Measurements from ENCODE around the gene TEAD3. TPM values are rescaled to one million over a fixed set of nuclear protein-coding genes. Genes with fewer than 3 reads are reported as not detected.

The TEAD3 gene
- total RNA-seq, 2 experiments from 2014 or later = 1.4 to 1.5 TPM

DNA sequence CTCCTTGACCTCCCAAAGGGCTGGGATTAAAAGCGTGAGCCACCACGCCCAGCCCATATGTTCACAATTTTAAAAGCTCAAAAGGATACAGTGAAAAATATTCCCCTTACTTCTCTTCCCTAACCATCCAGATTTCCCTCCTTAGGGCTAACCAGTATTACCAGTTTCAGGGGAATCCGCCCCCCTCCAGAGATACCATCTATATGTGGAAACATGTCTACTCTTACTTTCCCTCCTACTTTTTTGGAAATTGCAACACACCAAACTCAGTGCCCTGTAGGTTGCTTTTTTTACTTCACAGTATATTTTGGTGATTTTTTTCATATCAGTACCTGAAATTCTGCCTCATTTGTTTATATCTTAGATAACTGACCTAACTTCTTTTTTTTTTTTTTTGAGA is 35.6 kb downstream of the TEAD3 start:
- no peaks in the 10 kb centered on the region for H3K27me3 Mint-ChIP-seq
- peaks cover 50% of the 10 kb centered on the region for H3K36me3 Mint-ChIP-seq (ENCODE audit: low read depth)
- DNase-seq (no peak), ATAC-seq (no peak)
- ChIA-PET POLR2A (no interaction called here), CTCF (interaction anchor here (0.6 kb wide), 1 partner anchor 116 kb away, joined by 5 read pairs; no protein-coding TSS in a partner anchor)
- no peaks in the 10 kb centered on the region for H3K9me3 Mint-ChIP-seq (ENCODE audit: low read depth)
- intact Hi-C loops (cut with DNase I, micrococcal nuclease) = no loop called here
- H3K27ac Mint-ChIP-seq = no peak overlapping the region
- H3K4me3 Mint-ChIP-seq = no peak overlapping the region
- no peaks in the 10 kb centered on the region for H3K4me1 Mint-ChIP-seq

DNA sequence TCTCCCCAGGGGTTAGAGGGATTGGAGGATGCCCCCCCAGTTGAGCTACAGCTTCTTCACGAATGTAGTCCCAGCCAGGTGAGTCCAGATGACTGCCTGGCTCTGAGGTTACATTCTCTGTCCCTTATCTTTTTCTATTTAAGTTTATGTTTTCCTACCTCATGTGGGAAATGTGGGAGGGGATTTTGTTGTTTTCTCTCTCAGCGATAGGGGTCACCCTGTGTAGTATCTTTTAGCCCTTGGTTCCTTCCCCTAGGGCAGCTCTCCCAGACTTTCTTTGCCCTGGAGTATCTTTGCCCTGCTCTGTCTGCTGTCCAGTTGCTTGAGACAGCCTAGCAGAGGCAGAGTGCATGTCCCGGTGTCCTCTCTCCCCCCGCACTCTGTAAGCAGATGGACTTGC is 39.0 kb downstream of the TEAD3 start:
- peaks cover 16% of the 10 kb centered on the region for H3K4me1 Mint-ChIP-seq
- ChIA-PET CTCF (interaction anchor here (1.0 to 4.7 kb wide), 2 partner anchors 9 to 93 kb away, joined by 3 to 23 read pairs; partner anchors contain the start of gene RPL10A), POLR2A (interaction anchor here (1.0 kb wide), 1 partner anchor 8 kb away, joined by 3 read pairs; no protein-coding TSS in a partner anchor)
- DNase-seq (no peak), ATAC-seq (no peak)
- no peak overlapping the region for H3K4me3 Mint-ChIP-seq
- H3K27ac Mint-ChIP-seq = no peak overlapping the region
- intact Hi-C loops (cut with DNase I, micrococcal nuclease) = no loop called here
- H3K9me3 Mint-ChIP-seq (ENCODE audit: low read depth) = no peaks in the 10 kb centered on the region
- H3K36me3 Mint-ChIP-seq (ENCODE audit: low read depth) = peaks cover 46% of the 10 kb centered on the region
- no peaks in the 10 kb centered on the region for H3K27me3 Mint-ChIP-seq

DNA sequence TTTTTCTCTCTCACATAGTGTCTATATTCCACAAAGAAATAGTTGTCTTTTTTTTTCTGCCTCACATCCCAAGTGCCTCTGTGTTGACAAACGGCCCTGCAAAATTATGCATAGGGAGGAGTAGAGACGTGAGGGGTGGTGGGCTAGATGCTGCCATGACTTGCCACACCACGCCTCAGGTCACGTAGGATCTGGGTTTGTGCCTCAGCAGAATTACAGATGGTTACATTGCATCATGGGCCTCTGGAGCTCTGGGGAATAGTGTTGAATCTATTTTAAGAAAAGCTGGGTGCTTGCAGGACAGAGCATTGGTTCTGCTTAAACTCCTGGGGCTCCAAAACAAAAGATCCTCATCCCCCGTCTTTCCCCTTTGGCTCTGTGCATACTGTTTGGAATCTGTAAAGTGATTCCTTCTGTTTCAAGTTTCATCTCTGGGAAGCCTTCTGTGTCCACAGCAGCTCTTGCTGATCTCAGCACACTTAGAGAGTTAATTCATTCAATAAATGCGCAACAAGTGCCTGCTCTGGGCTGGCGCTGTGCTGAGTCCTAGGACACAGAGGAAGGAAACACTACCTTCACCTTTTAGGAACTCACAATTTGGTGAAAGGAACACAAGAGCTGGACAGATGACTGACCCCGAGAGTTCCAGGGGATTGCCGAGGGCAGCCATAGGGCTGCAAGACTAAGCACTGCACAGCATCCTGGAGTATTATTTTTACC is 42.3 kb downstream of the TEAD3 start:
- peak overlapping the region; percentile 82 for H3K4me3 Mint-ChIP-seq
- H3K36me3 Mint-ChIP-seq (ENCODE audit: low read depth) = peaks cover 25% of the 10 kb centered on the region
- no peaks in the 10 kb centered on the region for H3K9me3 Mint-ChIP-seq (ENCODE audit: low read depth)
- DNase-seq = no peak
- H3K4me1 Mint-ChIP-seq = peaks cover 27% of the 10 kb centered on the region
- no peak for ATAC-seq
- intact Hi-C loops (cut with DNase I, micrococcal nuclease) = loop anchor here in 1 of 2 experiments (5.0 kb wide), 1 partner anchor 278 kb away; no protein-coding TSS in a partner anchor
- ChIA-PET POLR2A (interaction anchor here (0.8 kb wide), 1 partner anchor 107 kb away, joined by 5 read pairs; no protein-coding TSS in a partner anchor), CTCF (interaction anchor here (0.6 to 4.7 kb wide), 3 partner anchors 12 to 157 kb away, joined by 3 to 23 read pairs (median 8); partner anchors contain the start of genes DEF6 and RPL10A)
- no peaks in the 10 kb centered on the region for H3K27me3 Mint-ChIP-seq
- no peak overlapping the region for H3K27ac Mint-ChIP-seq

DNA sequence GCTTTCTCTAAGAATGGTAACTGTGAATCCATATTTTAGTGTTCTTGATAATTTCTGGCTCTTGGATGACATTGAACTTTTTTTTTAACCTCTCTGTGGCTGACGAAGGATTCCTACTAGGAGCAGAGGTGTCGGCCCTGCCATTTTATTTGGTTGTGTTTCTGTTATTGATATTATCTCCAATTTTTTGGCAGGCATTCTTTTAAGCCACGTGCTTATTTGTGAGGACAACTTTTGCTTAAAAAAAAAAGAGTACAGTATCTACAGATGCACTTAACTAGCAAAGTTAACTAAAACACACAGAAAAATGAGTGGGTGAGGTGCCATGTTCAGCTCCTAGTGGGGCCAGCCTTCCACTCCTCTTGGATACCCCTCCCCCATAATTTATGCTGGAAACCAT is 43.6 kb downstream of the TEAD3 start:
- no peak for DNase-seq
- intact Hi-C loops (cut with DNase I, micrococcal nuclease) = loop anchor here in 1 of 2 experiments (2.0 to 5.0 kb wide), 2 partner anchors 279 to 564 kb away; partner anchors contain the start of genes ANKS1A and TAF11
- H3K27ac Mint-ChIP-seq = no peak overlapping the region
- POLR2A ChIA-PET = interaction anchor here (1.4 kb wide), 1 partner anchor 15 kb away, joined by 7 read pairs; the partner anchor contains the start of gene RPL10A
- H3K9me3 Mint-ChIP-seq (ENCODE audit: low read depth) = no peaks in the 10 kb centered on the region
- CTCF ChIA-PET = interaction anchor here (0.9 to 8.4 kb wide), 5 partner anchors 13 to 155 kb away, joined by 3 to 181 read pairs (median 8); partner anchors contain the start of genes DEF6, PPARD and RPL10A
- ATAC-seq = no peak
- H3K4me3 Mint-ChIP-seq = peak overlapping the region; percentile 82
- peaks cover 18% of the 10 kb centered on the region for H3K36me3 Mint-ChIP-seq (ENCODE audit: low read depth)
- H3K27me3 Mint-ChIP-seq = no peaks in the 10 kb centered on the region
- peaks cover 30% of the 10 kb centered on the region for H3K4me1 Mint-ChIP-seq

DNA sequence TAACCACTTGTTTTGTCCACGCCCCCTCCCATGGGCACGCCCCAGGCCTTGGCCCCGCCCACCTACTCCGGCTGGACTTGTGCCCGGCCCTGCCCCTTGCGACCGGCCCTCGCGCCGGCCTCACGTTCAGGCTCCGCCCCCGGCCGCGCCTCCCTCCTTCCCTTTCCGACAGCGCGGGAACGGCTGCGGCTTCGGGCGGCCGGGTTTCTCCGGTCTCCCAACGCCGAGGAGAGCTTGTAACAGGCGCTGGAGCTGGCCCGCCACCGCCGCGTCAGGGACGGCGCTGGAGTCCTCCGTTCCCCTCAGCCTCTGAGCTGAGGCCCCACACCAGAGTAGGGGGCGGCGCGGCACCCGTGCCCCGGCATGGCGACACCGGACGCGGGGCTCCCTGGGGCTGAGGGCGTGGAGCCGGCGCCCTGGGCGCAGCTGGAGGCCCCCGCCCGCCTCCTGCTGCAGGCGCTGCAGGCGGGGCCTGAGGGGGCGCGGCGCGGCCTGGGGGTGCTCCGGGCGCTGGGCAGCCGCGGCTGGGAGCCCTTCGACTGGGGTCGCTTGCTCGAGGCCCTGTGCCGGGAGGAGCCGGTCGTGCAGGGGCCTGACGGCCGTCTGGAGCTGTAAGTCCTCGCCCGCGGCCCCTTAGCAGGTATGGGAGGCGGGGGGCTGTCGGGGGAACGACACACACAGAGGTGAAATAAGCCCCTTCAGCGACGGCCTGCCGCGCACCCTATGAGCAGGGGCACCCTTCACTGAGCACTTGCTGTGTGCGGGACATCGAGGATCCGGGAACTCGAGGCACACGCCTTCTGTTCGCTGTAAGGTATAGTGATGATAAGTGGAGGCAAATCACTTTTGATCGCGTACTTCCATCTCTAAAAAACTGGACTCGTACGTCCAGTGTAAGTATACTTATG is 44.4 kb downstream of the TEAD3 start, which contains the start of gene FANCE:
FANCE (plus strand) TSS at position 156 of the 908 bp plus-strand sequence; CDS start at position 364, 208 bp downstream.
- no peaks in the 10 kb centered on the region for H3K9me3 Mint-ChIP-seq (ENCODE audit: low read depth)
- H3K36me3 Mint-ChIP-seq (ENCODE audit: low read depth) = peaks cover 11% of the 10 kb centered on the region
- intact Hi-C loops (cut with DNase I, micrococcal nuclease) = loop anchor here (1.0 to 5.0 kb wide), 7 partner anchors 16 to 564 kb away; partner anchors contain the start of genes RPL10A (in 2 of the 2), ANKS1A (in 1 of the 2), TAF11 (in 1 of the 2) and TEAD3 (in 1 of the 2)
- ChIA-PET CTCF (interaction anchor here (0.6 to 8.4 kb wide), 9 partner anchors 14 to 976 kb away, joined by 3 to 181 read pairs (median 3); partner anchors contain the start of genes PPARD and RPL10A), POLR2A (interaction anchor here (0.9 to 1.4 kb wide), 2 partner anchors 11 to 15 kb away, joined by 3 to 7 read pairs; partner anchors contain the start of gene RPL10A)
- DNase-seq (peak; percentile 95), ATAC-seq (peak; percentile 89)
- peak within 1 kb of the TSS; percentile 82 for H3K4me3 Mint-ChIP-seq
- H3K4me1 Mint-ChIP-seq = peaks cover 30% of the 10 kb centered on the region
- no peaks in the 10 kb centered on the region for H3K27me3 Mint-ChIP-seq
- H3K27ac Mint-ChIP-seq = peak within 1 kb of the TSS; percentile 47

DNA sequence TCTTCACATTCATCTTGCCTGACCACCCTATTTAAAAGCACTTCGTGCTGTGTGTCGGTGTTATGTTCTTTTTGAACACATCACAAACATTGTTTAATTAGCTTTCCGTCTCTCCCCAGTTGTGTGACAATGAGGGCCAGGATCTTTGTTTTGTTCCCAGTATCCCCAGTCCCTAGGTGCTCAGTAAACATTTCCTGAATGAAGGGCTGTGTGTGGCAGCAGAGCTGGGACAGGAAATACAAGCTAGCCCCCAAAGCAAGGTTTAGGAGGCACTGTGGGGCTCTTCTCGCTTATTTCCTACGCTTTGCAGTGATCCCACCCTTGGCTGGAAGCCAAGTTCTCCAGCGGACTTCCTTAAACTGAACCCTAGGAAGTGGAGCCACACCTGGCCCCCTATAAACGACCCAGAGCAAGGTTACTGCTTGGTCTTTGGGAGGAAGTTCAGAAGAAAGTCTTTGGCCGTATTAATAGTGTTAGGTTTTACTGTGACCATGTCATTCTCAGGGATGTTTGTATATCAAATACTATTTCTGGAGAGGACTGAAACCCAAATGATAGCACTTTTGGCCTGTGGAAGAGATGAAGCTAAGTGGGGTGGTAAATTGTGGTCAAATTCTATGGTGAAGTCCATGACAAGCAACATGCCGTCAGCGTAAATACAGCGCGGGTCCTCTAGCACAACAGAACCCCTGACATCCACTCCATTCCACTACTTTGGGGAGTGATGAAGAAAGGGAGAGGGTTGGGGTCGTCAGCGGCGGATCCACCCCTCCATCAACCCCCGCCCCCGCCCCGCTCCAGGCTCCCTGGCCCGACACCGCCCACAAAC is 45.3 kb downstream of the TEAD3 start:
- H3K36me3 Mint-ChIP-seq (ENCODE audit: low read depth) = peaks cover 10% of the 10 kb centered on the region
- intact Hi-C loops (cut with DNase I, micrococcal nuclease) = loop anchor here (1.0 to 5.0 kb wide), 7 partner anchors 17 to 563 kb away; partner anchors contain the start of genes RPL10A (in 2 of the 2), ANKS1A (in 1 of the 2), TAF11 (in 1 of the 2) and TEAD3 (in 1 of the 2)
- H3K27ac Mint-ChIP-seq = no peak overlapping the region
- ATAC-seq (no peak), DNase-seq (no peak)
- peaks cover 30% of the 10 kb centered on the region for H3K4me1 Mint-ChIP-seq
- no peaks in the 10 kb centered on the region for H3K27me3 Mint-ChIP-seq
- no peaks in the 10 kb centered on the region for H3K9me3 Mint-ChIP-seq (ENCODE audit: low read depth)
- CTCF ChIA-PET = interaction anchor here (0.6 to 8.4 kb wide), 11 partner anchors 15 to 288 kb away, joined by 3 to 181 read pairs (median 3); partner anchors contain the start of genes DEF6, PPARD and RPL10A
- POLR2A ChIA-PET = interaction anchor here (0.9 to 1.4 kb wide), 3 partner anchors 12 to 106 kb away, joined by 3 to 7 read pairs (median 3); partner anchors contain the start of gene RPL10A
- H3K4me3 Mint-ChIP-seq = peak overlapping the region; percentile 82

DNA sequence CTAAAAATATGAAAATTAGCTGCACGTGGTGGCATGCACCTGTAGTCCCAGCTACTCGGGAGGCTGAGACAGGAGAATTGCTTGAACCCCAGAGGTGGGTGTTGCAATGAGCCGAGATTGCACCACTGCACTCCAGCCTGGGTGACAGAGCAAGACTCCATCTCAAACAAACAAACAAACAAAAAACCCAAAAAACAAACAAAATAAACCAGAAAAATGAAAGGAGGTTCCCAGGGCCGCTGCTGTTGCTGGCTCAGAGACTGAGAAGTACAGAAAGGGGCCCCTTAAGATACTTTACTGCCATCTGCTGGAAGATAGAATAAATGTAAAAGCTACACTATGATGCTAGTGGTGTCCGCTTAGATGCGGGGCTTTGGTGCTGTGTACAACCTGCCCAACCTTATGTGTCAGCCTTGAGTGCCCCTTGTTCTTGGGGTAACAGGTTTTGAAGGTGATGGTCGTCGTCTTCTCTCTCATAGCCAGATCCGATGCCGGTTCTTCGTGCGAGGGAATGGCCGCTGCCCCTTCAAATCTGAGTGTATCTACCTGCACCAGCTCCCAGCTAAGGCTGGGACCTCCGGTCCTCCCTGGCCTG is 47.5 kb downstream of the TEAD3 start:
- H3K4me1 Mint-ChIP-seq = peaks cover 31% of the 10 kb centered on the region
- ChIA-PET POLR2A (interaction anchor here (0.8 to 1.3 kb wide), 4 partner anchors 105 to 151 kb away, joined by 3 to 6 read pairs (median 3); partner anchors contain the start of gene PPARD), CTCF (interaction anchor here (0.5 to 8.4 kb wide), 34 partner anchors 12 to 919 kb away, joined by 3 to 181 read pairs (median 4); partner anchors contain the start of genes DEF6, PPARD and RPL10A)
- no peak overlapping the region for H3K27ac Mint-ChIP-seq
- ATAC-seq (peak; percentile 68), DNase-seq (peak; percentile 57)
- no peaks in the 10 kb centered on the region for H3K27me3 Mint-ChIP-seq
- H3K9me3 Mint-ChIP-seq (ENCODE audit: low read depth) = no peaks in the 10 kb centered on the region
- intact Hi-C loops (cut with DNase I, micrococcal nuclease) = loop anchor here (1.0 kb wide), 2 partner anchors 107 to 152 kb away; partner anchors contain the start of genes DEF6 (in 2 of the 2) and PPARD (in 2 of the 2)
- H3K4me3 Mint-ChIP-seq = no peak overlapping the region
- H3K36me3 Mint-ChIP-seq (ENCODE audit: low read depth) = no peaks in the 10 kb centered on the region

DNA sequence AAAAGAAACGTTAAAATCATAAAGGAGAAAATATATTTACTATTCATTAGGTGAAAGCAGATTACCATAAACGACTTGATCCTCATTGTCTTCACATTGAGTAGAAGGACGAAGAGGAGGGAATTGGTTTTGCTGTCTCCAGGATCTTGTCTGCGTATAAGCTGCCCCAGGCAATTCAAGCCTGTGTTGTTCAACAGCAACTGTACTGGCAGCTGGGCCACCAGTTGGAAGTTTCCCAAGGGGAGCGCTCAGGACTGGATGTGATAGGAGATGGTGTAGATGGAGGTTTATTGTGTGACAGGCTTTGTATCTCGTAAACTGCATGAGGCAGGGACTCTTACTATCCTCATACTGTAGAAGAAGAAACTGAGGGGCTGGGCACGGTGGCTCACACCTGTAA is 48.7 kb downstream of the TEAD3 start:
- no peak overlapping the region for H3K27ac Mint-ChIP-seq
- ChIA-PET POLR2A (no interaction called here), CTCF (interaction anchor here (0.5 to 8.4 kb wide), 12 partner anchors 11 to 288 kb away, joined by 3 to 181 read pairs (median 5); partner anchors contain the start of genes PPARD and RPL10A)
- no peak for DNase-seq
- no peaks in the 10 kb centered on the region for H3K27me3 Mint-ChIP-seq
- H3K9me3 Mint-ChIP-seq (ENCODE audit: low read depth) = no peaks in the 10 kb centered on the region
- H3K36me3 Mint-ChIP-seq (ENCODE audit: low read depth) = no peaks in the 10 kb centered on the region
- ATAC-seq = no peak
- intact Hi-C loops (cut with DNase I, micrococcal nuclease) = no loop called here
- H3K4me1 Mint-ChIP-seq = peaks cover 22% of the 10 kb centered on the region
- no peak overlapping the region for H3K4me3 Mint-ChIP-seq

DNA sequence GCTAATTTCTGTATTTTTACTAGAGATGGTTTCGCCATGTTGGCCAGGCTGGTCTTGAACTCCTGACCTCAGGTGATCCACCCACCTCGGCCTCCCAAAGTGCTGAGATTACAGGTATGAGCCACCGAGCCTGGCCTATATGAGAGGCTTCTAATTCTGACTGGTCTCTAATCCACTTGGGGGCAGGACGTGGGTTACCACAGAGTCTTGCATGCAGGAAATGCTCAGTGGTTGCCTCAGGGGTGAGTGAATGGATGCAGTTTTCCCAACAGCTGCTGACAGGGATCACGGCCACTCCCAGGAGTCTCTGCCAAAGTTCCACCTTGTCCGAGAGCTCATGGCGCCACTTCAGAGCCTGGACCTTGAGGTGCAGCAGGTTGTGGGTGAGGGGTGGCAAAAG is 51.2 kb downstream of the TEAD3 start:
- intact Hi-C loops (cut with DNase I, micrococcal nuclease) = no loop called here
- Mint-ChIP-seq H3K27ac (no peak overlapping the region), H3K36me3 (ENCODE audit: low read depth) (no peaks in the 10 kb centered on the region), H3K4me3 (no peak overlapping the region), H3K27me3 (no peaks in the 10 kb centered on the region), H3K4me1 (peaks cover 8% of the 10 kb centered on the region), H3K9me3 (ENCODE audit: low read depth) (no peaks in the 10 kb centered on the region)
- CTCF ChIA-PET = interaction anchor here (8.4 kb wide), 1 partner anchor 100 kb away, joined by 181 read pairs; the partner anchor contains the start of gene PPARD
- DNase-seq = peak; percentile 50
- ATAC-seq = no peak
- POLR2A ChIA-PET = no interaction called here

Data from activated CD4-positive, alpha-beta T cell treated with anti-CD3 and anti-CD28 coated beads for 36 hours (primary cell).